ENCODE measurements around the gene MAN2A1. TPM values are rescaled to one million over a fixed set of nuclear protein-coding genes. Genes with fewer than 3 reads are reported as not detected.
A peak's percentile ranks its signal among the peaks of the same experiment; 100 is the strongest.

Gene MAN2A1
- polyA plus RNA-seq, 3 donors = 17.0 to 23.0 (median 20.1) TPM

DNA sequence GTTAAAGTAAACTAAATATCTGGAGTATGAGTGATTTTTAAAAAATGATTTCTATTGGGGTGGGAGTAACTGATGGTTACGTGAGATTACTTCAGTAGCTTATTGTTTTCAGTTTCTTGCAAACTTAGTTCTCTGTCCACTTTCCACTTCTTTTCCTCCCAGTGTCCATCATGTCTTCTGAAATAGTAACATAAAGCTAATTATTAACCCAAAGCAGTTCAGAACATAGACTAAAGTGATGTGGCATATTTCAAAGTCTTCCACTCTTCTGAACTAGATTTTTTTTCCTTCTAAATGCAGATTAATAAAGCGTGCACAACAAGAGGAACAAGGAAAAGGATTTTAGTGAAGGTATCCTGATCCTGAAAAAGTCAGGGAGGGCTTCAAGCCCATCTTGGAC is 114.1 kb downstream of the MAN2A1 start:
- no peak overlapping the region for H2AFZ ChIP-seq (ENCODE audit: insufficient read depth, low read depth, low read length, poor library complexity, severe bottlenecking)
- no peak overlapping the region for H3K4me2 ChIP-seq (replicated peaks; ENCODE audit: extremely low read depth, low read length, poor library complexity, severe bottlenecking)
- Mint-ChIP-seq H3K9me3 (peaks cover 0 to 3% (median 2%) of the 10 kb centered on the region in 7 donors), H3K27ac (no peak overlapping the region), H3K36me3 (peaks cover 34 to 49% of the 10 kb centered on the region in 2 donors), H3K27me3 (ENCODE audit: low read depth in 3 of 3) (no peaks in the 10 kb centered on the region), H3K4me1 (no peaks in the 10 kb centered on the region), H3K4me3 (no peak overlapping the region)
- no CpG with 5 or more reads among the region's 2 CpGs for WGBS (ENCODE audit: insufficient coverage)
- H3K9me3 ChIP-seq (replicated peaks in 1 of 2; ENCODE audit: control insufficient read depth in 1 of 2, insufficient read depth in 1 of 2, low read length in 2 of 2) = no peaks in the 10 kb centered on the region
- TF ChIP-seq, protein P1, sequence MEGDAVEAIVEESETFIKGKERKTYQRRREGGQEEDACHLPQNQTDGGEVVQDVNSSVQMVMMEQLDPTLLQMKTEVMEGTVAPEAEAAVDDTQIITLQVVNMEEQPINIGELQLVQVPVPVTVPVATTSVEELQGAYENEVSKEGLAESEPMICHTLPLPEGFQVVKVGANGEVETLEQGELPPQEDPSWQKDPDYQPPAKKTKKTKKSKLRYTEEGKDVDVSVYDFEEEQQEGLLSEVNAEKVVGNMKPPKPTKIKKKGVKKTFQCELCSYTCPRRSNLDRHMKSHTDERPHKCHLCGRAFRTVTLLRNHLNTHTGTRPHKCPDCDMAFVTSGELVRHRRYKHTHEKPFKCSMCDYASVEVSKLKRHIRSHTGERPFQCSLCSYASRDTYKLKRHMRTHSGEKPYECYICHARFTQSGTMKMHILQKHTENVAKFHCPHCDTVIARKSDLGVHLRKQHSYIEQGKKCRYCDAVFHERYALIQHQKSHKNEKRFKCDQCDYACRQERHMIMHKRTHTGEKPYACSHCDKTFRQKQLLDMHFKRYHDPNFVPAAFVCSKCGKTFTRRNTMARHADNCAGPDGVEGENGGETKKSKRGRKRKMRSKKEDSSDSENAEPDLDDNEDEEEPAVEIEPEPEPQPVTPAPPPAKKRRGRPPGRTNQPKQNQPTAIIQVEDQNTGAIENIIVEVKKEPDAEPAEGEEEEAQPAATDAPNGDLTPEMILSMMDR (IDR thresholded peaks at IDR 0.05) = no peak
- no peak for DNase-seq
- no peaks in the 10 kb centered on the region for H3K27me3 ChIP-seq (ENCODE audit: control insufficient read depth in 2 of 2, insufficient read depth in 2 of 2, low read length in 2 of 2)
- H3K4me1 ChIP-seq (ENCODE audit: control insufficient read depth in 1 of 2, insufficient read depth in 2 of 2, low read length in 2 of 2) = no peaks in the 10 kb centered on the region
- peaks cover 27 to 49% of the 10 kb centered on the region in 2 donors for H3K36me3 ChIP-seq (replicated peaks in 1 of 2; ENCODE audit: control insufficient read depth in 1 of 2, insufficient read depth in 2 of 2, low read length in 2 of 2)
- H3K27ac ChIP-seq (ENCODE audit: low read depth in 1 of 2, low read length in 2 of 2) = no peak overlapping the region
- H4K20me1 ChIP-seq (ENCODE audit: insufficient read depth, low read length) = no peaks in the 10 kb centered on the region
- H3K4me3 ChIP-seq (replicated peaks in 1 of 3; ENCODE audit: low read depth in 2 of 3, low read length in 3 of 3) = no peak overlapping the region
- H3K9ac ChIP-seq (ENCODE audit: insufficient read depth, low read length, poor library complexity, severe bottlenecking) = no peak overlapping the region
- intact Hi-C loops (cut with micrococcal nuclease) = no loop called here
- H3K79me2 ChIP-seq (ENCODE audit: insufficient read depth, low read length) = no peaks in the 10 kb centered on the region

DNA sequence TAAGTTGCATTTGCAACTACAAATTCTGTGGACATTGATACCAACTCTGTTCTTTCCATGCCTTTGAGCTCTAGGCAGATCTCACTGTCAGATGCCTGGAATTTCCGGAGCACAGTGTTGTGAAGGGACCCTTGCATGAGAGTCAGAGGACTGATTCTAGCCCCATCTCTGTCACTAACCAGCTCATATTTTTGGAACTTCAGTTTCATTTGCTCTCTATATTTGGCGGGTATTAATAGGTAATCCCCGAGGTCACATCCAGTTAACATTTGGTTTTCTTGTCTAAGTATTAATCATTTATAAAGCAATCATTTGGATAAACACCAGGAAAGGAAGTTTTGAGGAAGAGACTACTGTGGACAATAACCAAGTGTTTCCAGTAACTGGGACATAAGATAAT is 115.7 kb downstream of the MAN2A1 start:
- no peaks in the 10 kb centered on the region for H3K27me3 Mint-ChIP-seq (ENCODE audit: low read depth in 3 of 3)
- no peaks in the 10 kb centered on the region for H3K27me3 ChIP-seq (ENCODE audit: control insufficient read depth in 2 of 2, insufficient read depth in 2 of 2, low read length in 2 of 2)
- TF ChIP-seq, protein P1 (IDR thresholded peaks at IDR 0.05) = no peak
- no peak overlapping the region for H3K9ac ChIP-seq (ENCODE audit: insufficient read depth, low read length, poor library complexity, severe bottlenecking)
- H3K27ac ChIP-seq (ENCODE audit: low read depth in 1 of 2, low read length in 2 of 2) = no peak overlapping the region
- H2AFZ ChIP-seq (ENCODE audit: insufficient read depth, low read depth, low read length, poor library complexity, severe bottlenecking) = no peak overlapping the region
- H3K9me3 ChIP-seq (replicated peaks in 1 of 2; ENCODE audit: control insufficient read depth in 1 of 2, insufficient read depth in 1 of 2, low read length in 2 of 2) = no peaks in the 10 kb centered on the region
- peaks cover 0 to 4% (median 2%) of the 10 kb centered on the region in 7 donors for H3K9me3 Mint-ChIP-seq
- no peak overlapping the region for H3K4me2 ChIP-seq (replicated peaks; ENCODE audit: extremely low read depth, low read length, poor library complexity, severe bottlenecking)
- H4K20me1 ChIP-seq (ENCODE audit: insufficient read depth, low read length) = no peaks in the 10 kb centered on the region
- no peaks in the 10 kb centered on the region for H3K4me1 ChIP-seq (ENCODE audit: control insufficient read depth in 1 of 2, insufficient read depth in 2 of 2, low read length in 2 of 2)
- H3K79me2 ChIP-seq (ENCODE audit: insufficient read depth, low read length) = no peaks in the 10 kb centered on the region
- no peaks in the 10 kb centered on the region for H3K4me1 Mint-ChIP-seq
- intact Hi-C loops (cut with micrococcal nuclease) = no loop called here
- H3K4me3 ChIP-seq (replicated peaks in 1 of 3; ENCODE audit: low read depth in 2 of 3, low read length in 3 of 3) = no peak overlapping the region
- peaks cover 32 to 56% of the 10 kb centered on the region in 2 donors for H3K36me3 ChIP-seq (replicated peaks in 1 of 2; ENCODE audit: control insufficient read depth in 1 of 2, insufficient read depth in 2 of 2, low read length in 2 of 2)
- 100% methylated on average over 1 of the region's 3 CpGs for WGBS (ENCODE audit: insufficient coverage)
- H3K27ac Mint-ChIP-seq = peak overlapping the region in 1 of 7 donors; percentile 4
- no peak overlapping the region for H3K4me3 Mint-ChIP-seq
- H3K36me3 Mint-ChIP-seq = peaks cover 43 to 56% of the 10 kb centered on the region in 2 donors
- DNase-seq = no peak
